GM12878 (cell line): Measurements from ENCODE around the gene CDKN1B. TPM values are rescaled to one million over a fixed set of nuclear protein-coding genes. Genes with fewer than 3 reads are reported as not detected.
A peak's percentile ranks its signal among the peaks of the same experiment; 100 is the strongest.

Experiments
- BCL11A ChIP-seq: IDR thresholded peaks from 2 replicates; pipeline ENCODE4 v1.6.1; 2011; ENCODE audit warnings: low read depth, low read length
- BRCA1 ChIP-seq: IDR thresholded peaks from 2 replicates; pipeline ENCODE4 v1.6.1; 2011; ENCODE audit warnings: low read depth, low read length, improper control_type of control experiment
- CHD2 ChIP-seq: IDR thresholded peaks from 2 replicates; pipeline ENCODE4 v1.6.1; 2011; ENCODE audit warnings: low read depth, low read length, improper control_type of control experiment, borderline replicate concordance
- CREB1 ChIP-seq: IDR thresholded peaks from 2 replicates; pipeline ENCODE4 v1.6.1; 2012; ENCODE audit warnings: low read depth, mild to moderate bottlenecking, inconsistent platforms
- ETV6 ChIP-seq, 2 experiments: fragments of 450-650 bp in 1 of 2; IDR thresholded peaks in 1 of 2; conservative IDR thresholded peaks in 1 of 2; 2 replicates each; pipeline ENCODE4 v1.6.1; 2014; ENCODE audit warnings: antibody characterized with exemption in 1 of 2, borderline replicate concordance in 1 of 2, low read depth in 1 of 2, mild to moderate bottlenecking in 1 of 2, moderate library complexity in 1 of 2
- GABPA ChIP-seq: IDR thresholded peaks from 2 replicates; pipeline ENCODE4 v1.6.1; 2014; ENCODE audit warnings: antibody characterized with exemption, low read depth, mild to moderate bottlenecking, inconsistent platforms
- HDAC6 ChIP-seq: fragments of 200-600 bp; sonication (generic); IDR thresholded peaks from one replicate; pipeline ENCODE4 v1.8.0; 2017; ENCODE audit warnings: antibody characterized with exemption; ENCODE audit not compliant: unreplicated experiment
- MLLT1 ChIP-seq: fragments of 450-650 bp; IDR thresholded peaks from 2 replicates; pipeline ENCODE4 v1.6.1; 2016; ENCODE audit warnings: mild to moderate bottlenecking
- MYC ChIP-seq: IDR thresholded peaks from 2 replicates; pipeline ENCODE4 v1.6.1; 2011; ENCODE audit warnings: mild to moderate bottlenecking, low read length, moderate library complexity, inconsistent platforms; ENCODE audit not compliant: insufficient read depth, insufficient replicate concordance, insufficient read length, severe bottlenecking
- NR2C2 ChIP-seq: IDR thresholded peaks from 2 replicates; pipeline ENCODE4 v1.6.1; 2011; ENCODE audit warnings: borderline replicate concordance, low read depth; ENCODE audit not compliant: control insufficient read depth, insufficient read length
- NR2F1 ChIP-seq: fragments of 450-650 bp; conservative IDR thresholded peaks from 2 replicates; pipeline ENCODE4 v1.6.1; 2017; ENCODE audit warnings: mild to moderate bottlenecking
- POU2F2 ChIP-seq: IDR thresholded peaks from 3 replicates; pipeline ENCODE4 v1.6.1; 2011; ENCODE audit warnings: low read depth, mild to moderate bottlenecking, low read length, borderline replicate concordance
- RELB ChIP-seq: fragments of 450-650 bp; IDR thresholded peaks from 2 replicates; pipeline ENCODE4 v1.6.1; 2017; ENCODE audit warnings: low read depth, mild to moderate bottlenecking, moderate library complexity
- TAF1 ChIP-seq: IDR thresholded peaks from 2 replicates; pipeline ENCODE4 v1.6.1; 2011; ENCODE audit warnings: mild to moderate bottlenecking, low read depth, low read length, borderline replicate concordance
- ZBTB4 ChIP-seq: fragments of 450-650 bp; formaldehyde crosslinking; IDR thresholded peaks from 2 replicates; pipeline ENCODE4 v1.4.0; 2022; ENCODE audit warnings: mild to moderate bottlenecking, moderate library complexity
- ZNF24 ChIP-seq: fragments of 450-650 bp; IDR thresholded peaks from 2 replicates; pipeline ENCODE4 v1.6.1; 2017; ENCODE audit warnings: antibody characterized with exemption, mild to moderate bottlenecking
- ZNF274 ChIP-seq: IDR thresholded peaks from one replicate; pipeline ENCODE4 v1.8.0; 2011; ENCODE audit not compliant: insufficient read length, insufficient read depth
- ZNF687 ChIP-seq: fragments of 450-650 bp; IDR thresholded peaks from 2 replicates; pipeline ENCODE4 v1.6.1; 2017; ENCODE audit warnings: mild to moderate bottlenecking, moderate library complexity
- polyA plus RNA-seq, 11 experiments: library from polyadenylated mRNA; depleted of rRNA in 4 of 11; unstranded in 6 of 11; stranded (reverse) in 5 of 11; fragments of >200 nt; fragmentation: Nextera tagmentation in 4 of 11; fragmentation: Illumina TruSeq in 1 of 11; extraction: Ambion mirVana in 4 of 11; extraction: Trizol in 1 of 11; gene quantifications; 1 replicate in 1 of 11; 2 replicates in 10 of 11; pipeline versions ENCODE4 v1.2.1 to v1.2.3, GENCODE V29; 2011 to 2016; ENCODE audit warnings: inconsistent platforms in 2 of 11, missing spikeins in 2 of 11, low read depth in 1 of 11
- total RNA-seq, 4 experiments: library from RNA; depleted of rRNA in 3 of 4; stranded (reverse); fragments of >200 nt in 3 of 4; fragmentation: Illumina TruSeq in 1 of 4; extraction: Trizol in 1 of 4; gene quantifications; 2 replicates each; pipeline versions ENCODE4 v1.2.1 to v1.2.3, GENCODE V29; 2013 to 2021

The CDKN1B gene
- total and polyA plus RNA-seq, 10 of the 15 experiments (the other 5 are each of a cell fraction or from before 2014, with no cell fraction given): 4.2 to 39.1 (median 23.1) TPM

- TF ChIP-seq ZNF274: no peak
- no peak for TF ChIP-seq BRCA1
- no peak for TF ChIP-seq BCL11A
- no peak for TF ChIP-seq CHD2
- TF ChIP-seq GABPA: no peak
- peak; percentile 31; the same call in 1 of the 2 replicates for TF ChIP-seq NR2F1
- TF ChIP-seq CREB1: peak; percentile 14; the same call in 1 of the 2 replicates
- TF ChIP-seq TAF1: peak; percentile 50; the same call in 1 of the 2 replicates
- TF ChIP-seq NR2C2: no peak
- TF ChIP-seq ZBTB4 (CRISPR knock-in tag): no peak
- no peak for TF ChIP-seq ZNF24
- TF ChIP-seq MYC: no peak
- no peak for TF ChIP-seq HDAC6
- peak; percentile 98 for TF ChIP-seq POU2F2
- no peak for TF ChIP-seq ETV6 (conservative IDR thresholded peaks at IDR 0.05 in 1 of 2, IDR thresholded peaks at IDR 0.05 in 1 of 2; ENCODE audit: borderline replicate concordance in 1 of 2, low read depth in 1 of 2)
- TF ChIP-seq MLLT1: peak; percentile 97
- peak; percentile 17 for TF ChIP-seq ZNF687
- TF ChIP-seq RELB: no peak
Measured at GRCh38 chr12:12715459-12716150, 1.6 kb upstream of the CDKN1B start (continued).
